Measurements from ENCODE around the gene C20orf144.

C20orf144 gene

DNA sequence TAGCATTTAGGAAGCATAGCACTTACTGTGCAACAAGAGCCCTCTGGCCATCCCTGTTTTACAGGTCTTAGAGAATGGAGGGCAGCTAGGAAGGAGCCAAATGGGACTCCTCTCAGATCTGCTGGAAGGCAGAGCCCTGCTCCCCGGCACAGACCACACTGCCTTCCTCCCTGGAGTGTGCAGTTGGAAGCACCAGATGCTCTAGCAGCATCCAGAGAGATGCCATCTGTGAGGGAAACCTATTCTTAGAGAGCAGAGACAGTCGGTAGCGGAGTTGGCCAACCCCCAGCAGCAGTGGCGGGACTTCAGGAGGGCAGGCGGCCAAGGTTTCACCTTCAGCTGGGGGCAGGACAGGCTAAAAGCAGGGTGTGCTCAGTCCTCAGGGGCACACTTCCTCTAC is 40.7 kb downstream of the C20orf144 start:
- TF ChIP-seq EZH2 (optimal IDR thresholded peaks at IDR 0.05; ENCODE audit: low read depth, low read length), result no peak
- TF ChIP-seq, protein P1, sequence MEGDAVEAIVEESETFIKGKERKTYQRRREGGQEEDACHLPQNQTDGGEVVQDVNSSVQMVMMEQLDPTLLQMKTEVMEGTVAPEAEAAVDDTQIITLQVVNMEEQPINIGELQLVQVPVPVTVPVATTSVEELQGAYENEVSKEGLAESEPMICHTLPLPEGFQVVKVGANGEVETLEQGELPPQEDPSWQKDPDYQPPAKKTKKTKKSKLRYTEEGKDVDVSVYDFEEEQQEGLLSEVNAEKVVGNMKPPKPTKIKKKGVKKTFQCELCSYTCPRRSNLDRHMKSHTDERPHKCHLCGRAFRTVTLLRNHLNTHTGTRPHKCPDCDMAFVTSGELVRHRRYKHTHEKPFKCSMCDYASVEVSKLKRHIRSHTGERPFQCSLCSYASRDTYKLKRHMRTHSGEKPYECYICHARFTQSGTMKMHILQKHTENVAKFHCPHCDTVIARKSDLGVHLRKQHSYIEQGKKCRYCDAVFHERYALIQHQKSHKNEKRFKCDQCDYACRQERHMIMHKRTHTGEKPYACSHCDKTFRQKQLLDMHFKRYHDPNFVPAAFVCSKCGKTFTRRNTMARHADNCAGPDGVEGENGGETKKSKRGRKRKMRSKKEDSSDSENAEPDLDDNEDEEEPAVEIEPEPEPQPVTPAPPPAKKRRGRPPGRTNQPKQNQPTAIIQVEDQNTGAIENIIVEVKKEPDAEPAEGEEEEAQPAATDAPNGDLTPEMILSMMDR (IDR thresholded peaks at IDR 0.05; ENCODE audit: low read length), result no peak
- no peak for TF ChIP-seq EZH2phosphoT487 (IDR thresholded peaks at IDR 0.05; ENCODE audit: low read length)
- no peaks in the 10 kb centered on the region for H3K36me3 ChIP-seq (replicated peaks; ENCODE audit: insufficient read depth, low read length)

DNA sequence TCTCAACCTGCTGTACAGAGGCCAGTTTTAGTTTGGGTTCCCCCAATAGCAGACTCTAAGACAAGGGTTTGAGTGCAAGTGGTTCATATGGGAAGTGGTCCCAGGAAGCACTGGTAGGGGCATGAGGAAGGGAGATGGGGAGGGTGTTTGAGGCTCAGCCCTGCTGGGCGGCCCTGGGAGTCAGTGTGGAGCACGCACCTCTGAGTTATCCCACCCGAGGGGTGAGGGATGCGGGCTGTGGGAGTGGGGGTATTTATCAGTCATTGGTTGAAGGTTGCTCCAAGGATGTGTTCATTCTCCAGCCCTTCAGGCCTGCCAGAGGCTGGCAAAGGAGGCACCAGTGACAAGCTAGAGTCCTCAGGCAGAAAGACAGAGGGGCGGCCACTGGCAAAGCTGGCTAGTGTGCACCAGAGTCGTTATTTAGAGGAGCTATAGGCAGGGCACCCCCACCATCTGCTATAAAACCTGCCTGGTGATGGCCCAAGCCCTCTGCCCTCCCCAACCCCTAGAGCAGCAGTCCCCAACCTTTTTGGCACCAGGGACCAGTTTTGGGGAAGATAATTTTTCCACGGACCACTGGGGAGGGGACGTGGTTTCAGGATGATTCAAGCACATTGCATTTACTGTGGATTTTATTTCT is 41.5 kb downstream of the C20orf144 start:
- TF ChIP-seq EZH2 (optimal IDR thresholded peaks at IDR 0.05; ENCODE audit: low read depth, low read length), result no peak
- no peak for TF ChIP-seq EZH2phosphoT487 (IDR thresholded peaks at IDR 0.05; ENCODE audit: low read length)
- TF ChIP-seq, protein P1 (IDR thresholded peaks at IDR 0.05; ENCODE audit: low read length), result no peak
- Histone ChIP-seq H3K4me3 (ENCODE audit: low read length) (no peak overlapping the region), H2AFZ (ENCODE audit: low read length) (no peak overlapping the region), H4K20me1 (ENCODE audit: insufficient read depth, low read length) (no peaks in the 10 kb centered on the region), H3K27me3 (replicated peaks; ENCODE audit: insufficient read depth, low read length) (no peaks in the 10 kb centered on the region), H3K27ac (ENCODE audit: low read length) (no peak overlapping the region), H3K9ac (ENCODE audit: low read length) (no peak overlapping the region), H3K9me3 (replicated peaks; ENCODE audit: insufficient read depth, low read length) (no peaks in the 10 kb centered on the region), H3K4me1 (ENCODE audit: low read length) (no peaks in the 10 kb centered on the region), H3K9me2 (replicated peaks; ENCODE audit: insufficient read depth, low read length) (no peaks in the 10 kb centered on the region), H3K4me2 (ENCODE audit: low read depth, low read length) (no peak overlapping the region), H3F3A (ENCODE audit: insufficient read depth, low read length) (no peaks in the 10 kb centered on the region), H3K79me2 (ENCODE audit: low read length) (no peaks in the 10 kb centered on the region), H3K36me3 (replicated peaks; ENCODE audit: insufficient read depth, low read length) (no peaks in the 10 kb centered on the region)
- no peak for DNase-seq

More for the DNA sequence above, 40.7 kb downstream of the C20orf144 start:
- Histone ChIP-seq H2AFZ (ENCODE audit: low read length) (no peak overlapping the region), H4K20me1 (ENCODE audit: insufficient read depth, low read length) (no peaks in the 10 kb centered on the region), H3K79me2 (ENCODE audit: low read length) (no peaks in the 10 kb centered on the region), H3K4me1 (ENCODE audit: low read length) (no peaks in the 10 kb centered on the region), H3K27ac (ENCODE audit: low read length) (no peak overlapping the region), H3K4me3 (ENCODE audit: low read length) (no peak overlapping the region), H3K27me3 (replicated peaks; ENCODE audit: insufficient read depth, low read length) (no peaks in the 10 kb centered on the region), H3K9me3 (replicated peaks; ENCODE audit: insufficient read depth, low read length) (no peaks in the 10 kb centered on the region), H3K9me2 (replicated peaks; ENCODE audit: insufficient read depth, low read length) (no peaks in the 10 kb centered on the region), H3F3A (ENCODE audit: insufficient read depth, low read length) (no peaks in the 10 kb centered on the region), H3K9ac (ENCODE audit: low read length) (no peak overlapping the region), H3K4me2 (ENCODE audit: low read depth, low read length) (no peak overlapping the region)
- no peak for DNase-seq

DNA sequence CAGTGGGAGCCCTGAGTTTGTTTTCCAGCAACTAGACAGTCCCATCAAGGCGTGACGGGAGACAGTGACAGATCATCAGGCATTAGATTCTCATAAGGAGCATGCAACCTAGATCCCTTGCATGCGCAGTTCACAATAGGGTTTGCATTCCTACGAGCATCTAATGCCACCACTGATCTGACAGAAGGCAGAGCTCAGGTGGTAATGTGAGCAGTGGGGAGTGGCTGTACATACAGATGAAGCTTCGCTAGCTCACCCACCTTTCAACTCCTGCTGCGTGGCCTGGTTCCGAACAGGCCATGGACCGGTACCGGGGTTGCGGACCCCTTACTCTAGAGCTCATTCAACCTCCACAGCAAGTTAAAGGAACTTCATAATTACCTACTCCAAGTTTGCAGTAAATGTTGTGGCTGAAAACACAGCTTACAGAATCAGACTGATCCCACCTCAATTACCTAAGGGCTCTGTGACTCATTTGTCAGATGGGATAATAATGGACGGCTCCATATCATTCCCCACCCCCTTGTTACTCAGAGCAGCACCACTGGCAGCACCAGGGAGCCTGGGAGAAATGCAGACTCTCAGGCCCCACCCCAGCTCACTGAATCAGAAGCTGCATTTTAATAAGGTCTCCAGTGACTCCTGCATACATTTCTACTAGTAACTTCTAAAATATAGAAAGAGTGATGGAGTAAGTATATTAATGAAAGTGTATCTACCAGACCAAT is 42.2 kb downstream of the C20orf144 start:
- H3K9me3 ChIP-seq (replicated peaks; ENCODE audit: insufficient read depth, low read length), result no peaks in the 10 kb centered on the region
- no peaks in the 10 kb centered on the region for H3K9me2 ChIP-seq (replicated peaks; ENCODE audit: insufficient read depth, low read length)
- no peaks in the 10 kb centered on the region for H3K4me1 ChIP-seq (ENCODE audit: low read length)
- H3K9ac ChIP-seq (ENCODE audit: low read length), result no peak overlapping the region
- H3K27me3 ChIP-seq (replicated peaks; ENCODE audit: insufficient read depth, low read length), result no peaks in the 10 kb centered on the region
- H3K27ac ChIP-seq (ENCODE audit: low read length), result no peak overlapping the region
- H3F3A ChIP-seq (ENCODE audit: insufficient read depth, low read length), result no peaks in the 10 kb centered on the region
- H3K4me2 ChIP-seq (ENCODE audit: low read depth, low read length), result no peak overlapping the region
- H2AFZ ChIP-seq (ENCODE audit: low read length), result no peak overlapping the region
- no peak for DNase-seq
- no peaks in the 10 kb centered on the region for H3K79me2 ChIP-seq (ENCODE audit: low read length)
- TF ChIP-seq EZH2 (optimal IDR thresholded peaks at IDR 0.05; ENCODE audit: low read depth, low read length), result no peak
- TF ChIP-seq, protein P1 (IDR thresholded peaks at IDR 0.05; ENCODE audit: low read length), result no peak
- TF ChIP-seq EZH2phosphoT487 (IDR thresholded peaks at IDR 0.05; ENCODE audit: low read length), result no peak
- H3K36me3 ChIP-seq (replicated peaks; ENCODE audit: insufficient read depth, low read length), result no peaks in the 10 kb centered on the region
- no peak overlapping the region for H3K4me3 ChIP-seq (ENCODE audit: low read length)
- H4K20me1 ChIP-seq (ENCODE audit: insufficient read depth, low read length), result no peaks in the 10 kb centered on the region
